K562 (cell line): ENCODE measurements around the gene CDH16.

Experiments used
- BRCA1 ChIP-seq, 2 experiments: fragments of 450-650 bp in 1 of 2; sonication (generic) in 1 of 2; formaldehyde crosslinking in 1 of 2; IDR thresholded peaks; 2 replicates each; pipeline versions ENCODE4 v1.5.0 to v1.6.1; 2017 to 2020; ENCODE audit warnings: mild to moderate bottlenecking in 1 of 2, missing genetic modification reagents in 1 of 2
- HDAC8 ChIP-seq: fragments of 450-650 bp; IDR thresholded peaks from 2 replicates; pipeline ENCODE4 v1.6.1; 2016; ENCODE audit warnings: mild to moderate bottlenecking, missing genetic modification characterization, moderate library complexity, missing compliant biosample characterization
- SIN3A ChIP-seq, 2 experiments: fragments of 150-350 bp in 1 of 2; IDR thresholded peaks; 2 replicates each; pipeline ENCODE4 v1.6.1; 2011 to 2016; ENCODE audit warnings: borderline replicate concordance in 2 of 2, low read depth in 2 of 2, low read length in 2 of 2, mild to moderate bottlenecking in 2 of 2, moderate library complexity in 2 of 2; ENCODE audit not compliant: control insufficient read depth in 1 of 2
- SMC3 ChIP-seq: conservative IDR thresholded peaks from 2 replicates; pipeline ENCODE4 v1.6.1; 2011; ENCODE audit warnings: low read depth, low read length, improper control_type of control experiment; ENCODE audit not compliant: insufficient read depth
- ZNF431 ChIP-seq: sonication (generic); formaldehyde crosslinking; IDR thresholded peaks from 2 replicates; pipeline ENCODE4 v1.8.0; 2022; ENCODE audit warnings: mild to moderate bottlenecking, missing genetic modification reagents

DNA sequence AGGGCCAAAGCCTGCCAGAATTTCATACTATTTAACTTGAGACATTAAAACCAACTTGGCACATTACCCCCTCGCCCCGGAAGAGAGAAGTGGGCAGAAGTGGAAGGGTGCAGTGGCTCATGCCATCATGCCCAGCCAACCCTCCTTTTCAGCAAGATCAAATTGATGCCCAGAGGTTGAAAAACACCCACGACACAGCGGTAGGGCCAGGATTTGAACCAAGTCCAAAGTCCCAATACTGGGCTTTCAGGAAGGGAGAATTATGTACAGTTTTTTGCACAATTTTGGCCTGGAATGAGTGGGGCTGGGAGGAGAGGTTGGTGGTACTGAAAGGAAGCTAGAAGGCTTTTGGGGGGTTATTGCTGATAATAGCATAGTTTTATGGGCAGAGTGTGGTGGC, 27.3 kb downstream of the CDH16 start:
- no peak for TF ChIP-seq ZNF431 (CRISPR knock-in tag)
- TF ChIP-seq SMC3, result no peak
- no peak for TF ChIP-seq SIN3A (IDR thresholded peaks at IDR 0.05; ENCODE audit: borderline replicate concordance in 2 of 2, control insufficient read depth in 1 of 2, low read depth in 2 of 2, low read length in 2 of 2)
- TF ChIP-seq BRCA1 (IDR thresholded peaks at IDR 0.05), result no peak
- TF ChIP-seq BRCA1 (CRISPR knock-in tag; IDR thresholded peaks at IDR 0.05), result no peak
- TF ChIP-seq HDAC8 (tag), result no peak
